Smooth muscle cell (in vitro differentiated cells): ENCODE data around the gene SYPL1. TPM values are rescaled to one million over a fixed set of nuclear protein-coding genes. Genes with fewer than 3 reads are reported as not detected.

Experiments
- DNase-seq: peaks from one replicate; lab custom pipeline; 2025; ENCODE audit not compliant: unreplicated experiment; lab: John Stamatoyannopoulos, UW
- H2AFZ ChIP-seq: fragments of 200-600 bp; sonication (generic); 2 replicates; pipeline ENCODE4 v1.6.0; 2016; ENCODE audit warnings: antibody characterized with exemption, low read depth, mild to moderate bottlenecking
- H3F3A ChIP-seq: fragments of 200-600 bp; sonication (generic); 2 replicates; pipeline ENCODE4 v1.6.0; 2017; ENCODE audit warnings: antibody characterized with exemption, low read depth
- H3K27ac ChIP-seq: fragments of 200-600 bp; sonication (generic); 2 replicates; pipeline ENCODE4 v1.5.1; 2016; ENCODE audit warnings: low read depth, mild to moderate bottlenecking
- H3K27me3 ChIP-seq: fragments of 200-600 bp; sonication (generic); 2 replicates; pipeline ENCODE4 v1.6.1; 2016; ENCODE audit warnings: low read depth, mild to moderate bottlenecking
- H3K36me3 ChIP-seq: fragments of 200-600 bp; sonication (generic); 2 replicates; pipeline ENCODE4 v1.5.1; 2016; ENCODE audit warnings: low read depth
- H3K4me1 ChIP-seq: fragments of 200-600 bp; sonication (generic); 2 replicates; pipeline ENCODE4 v1.5.1; 2016; ENCODE audit warnings: low read depth
- H3K4me2 ChIP-seq: fragments of 200-600 bp; sonication (generic); 2 replicates; pipeline ENCODE4 v1.6.0; 2016; ENCODE audit warnings: mild to moderate bottlenecking
- H3K4me3 ChIP-seq: fragments of 200-600 bp; sonication (generic); 2 replicates; pipeline ENCODE4 v1.5.1; 2016; ENCODE audit warnings: mild to moderate bottlenecking
- H3K79me2 ChIP-seq: fragments of 200-600 bp; sonication (generic); 2 replicates; pipeline ENCODE4 v1.6.0; 2016; ENCODE audit warnings: low read depth, mild to moderate bottlenecking
- H3K9ac ChIP-seq: fragments of 200-600 bp; sonication (generic); 2 replicates; pipeline ENCODE4 v1.6.0; 2016; ENCODE audit warnings: low read depth
- H3K9me3 ChIP-seq: fragments of 200-600 bp; sonication (generic); replicated peaks from 2 replicates; pipeline ENCODE4 v1.5.1; 2016; ENCODE audit warnings: low read depth
- H4K20me1 ChIP-seq: fragments of 200-600 bp; sonication (generic); 2 replicates; pipeline ENCODE4 v1.6.0; 2016; ENCODE audit warnings: low read depth
- CTCF ChIP-seq: fragments of 200-600 bp; sonication (generic); IDR thresholded peaks from 2 replicates; pipeline ENCODE4 v1.5.1; 2017; ENCODE audit warnings: borderline replicate concordance, mild to moderate bottlenecking, antibody characterized with exemption; ENCODE audit not compliant: insufficient read depth, poor library complexity, severe bottlenecking
- WGBS: methylation state at CpG from one replicate; pipeline ENCODE4 v1.1.7; 2016; ENCODE audit warnings: low lambda C conversion rate; 5-methylcytosine and 5-hydroxymethylcytosine counted together
- polyA plus RNA-seq: library from polyadenylated mRNA; unstranded; fragments of >200 nt; fragmentation: Nextera tagmentation; extraction: Ambion mirVana; gene quantifications from 2 replicates; pipeline ENCODE4 v1.2.1, GENCODE V29; 2016
- total RNA-seq: library from RNA; depleted of rRNA; stranded (reverse); fragments of >200 nt; gene quantifications from 2 replicates; pipeline ENCODE4 v1.2.3, GENCODE V29; 2014

The SYPL1 gene
- total and polyA plus RNA-seq, 2 experiments from 2014 or later = 75.2 to 107 TPM

GRCh38 chr7:106108991-106109390 lies 3.1 kb downstream of the SYPL1 start:
- 93% methylated on average over 1 of the region's 1 CpG for WGBS

GRCh38 chr7:106104721-106105260 lies 7.3 kb downstream of the SYPL1 start:
- no peaks in the 10 kb centered on the region for H3F3A ChIP-seq
- no peaks in the 10 kb centered on the region for H3K9me3 ChIP-seq
- H3K79me2 ChIP-seq = peaks cover 98% of the 10 kb centered on the region
- H3K4me3 ChIP-seq = no peak overlapping the region
- no peak overlapping the region for H3K4me2 ChIP-seq
- no peaks in the 10 kb centered on the region for H3K36me3 ChIP-seq
- H3K27ac ChIP-seq = no peak overlapping the region
- H2AFZ ChIP-seq = no peak overlapping the region
- TF ChIP-seq CTCF = no peak
- 94% methylated on average over 2 of the region's 2 CpGs for WGBS
- peaks cover 100% of the 10 kb centered on the region for H4K20me1 ChIP-seq
- no peak overlapping the region for H3K9ac ChIP-seq
- H3K4me1 ChIP-seq = peaks cover 12% of the 10 kb centered on the region
- no peak for DNase-seq
- no peaks in the 10 kb centered on the region for H3K27me3 ChIP-seq

More at GRCh38 chr7:106108991-106109390, 3.1 kb downstream of the SYPL1 start:
- Histone ChIP-seq H3K27ac (no peak overlapping the region), H3K9ac (no peak overlapping the region), H3K4me1 (peaks cover 30% of the 10 kb centered on the region), H3K79me2 (peaks cover 76% of the 10 kb centered on the region), H3K36me3 (no peaks in the 10 kb centered on the region), H3F3A (peaks cover 9% of the 10 kb centered on the region), H3K9me3 (no peaks in the 10 kb centered on the region), H4K20me1 (peaks cover 73% of the 10 kb centered on the region), H3K4me2 (peak overlapping the region; percentile 23), H3K4me3 (no peak overlapping the region), H3K27me3 (no peaks in the 10 kb centered on the region), H2AFZ (no peak overlapping the region)
- TF ChIP-seq CTCF = no peak
- DNase-seq = no peak

- no peak overlapping the region for H3K9ac ChIP-seq
- H2AFZ ChIP-seq = no peak overlapping the region
- WGBS = 89% methylated on average over 6 of the region's 6 CpGs
- DNase-seq = no peak
- H3K79me2 ChIP-seq = peaks cover 92% of the 10 kb centered on the region
- H3K36me3 ChIP-seq = no peaks in the 10 kb centered on the region
- H3K4me2 ChIP-seq = no peak overlapping the region
- H3K27ac ChIP-seq = no peak overlapping the region
- no peaks in the 10 kb centered on the region for H3K4me1 ChIP-seq
- H3K4me3 ChIP-seq = no peak overlapping the region
- TF ChIP-seq CTCF = no peak
- H3K27me3 ChIP-seq = no peaks in the 10 kb centered on the region
- no peaks in the 10 kb centered on the region for H3F3A ChIP-seq
- no peaks in the 10 kb centered on the region for H3K9me3 ChIP-seq
- H4K20me1 ChIP-seq = peaks cover 99% of the 10 kb centered on the region
These were observed 9.6 kb downstream of the SYPL1 start for GRCh38 chr7:106102387-106102966.

GRCh38 chr7:106101726-106102125 lies 10.4 kb downstream of the SYPL1 start:
- H3K4me1 ChIP-seq = no peaks in the 10 kb centered on the region
- no peak for DNase-seq
- H3F3A ChIP-seq = no peaks in the 10 kb centered on the region
- H3K9me3 ChIP-seq = no peaks in the 10 kb centered on the region
- H3K4me2 ChIP-seq = no peak overlapping the region
- H3K36me3 ChIP-seq = no peaks in the 10 kb centered on the region
- H3K9ac ChIP-seq = no peak overlapping the region
- no peak overlapping the region for H2AFZ ChIP-seq
- H3K27me3 ChIP-seq = no peaks in the 10 kb centered on the region
- TF ChIP-seq CTCF = no peak
- peaks cover 91% of the 10 kb centered on the region for H4K20me1 ChIP-seq
- WGBS = 88% methylated on average over 3 of the region's 3 CpGs
- no peak overlapping the region for H3K4me3 ChIP-seq
- no peak overlapping the region for H3K27ac ChIP-seq
- H3K79me2 ChIP-seq = peaks cover 86% of the 10 kb centered on the region
